HepG2 (cell line): ENCODE results near the gene DDHD1. TPM values are rescaled to one million over a fixed set of nuclear protein-coding genes. Genes with fewer than 3 reads are reported as not detected.

ENCODE experiments used
- ATAC-seq: fragments of 200-7000 bp; cut with Tn5 transposase; 3 replicates; pipeline ENCODE4 v1.9.1; 2020; ENCODE audit warnings: mild to moderate bottlenecking, moderate library complexity
- BruUV-seq: library from RNA; stranded (reverse); fragments of 400-500 nt; replicated peaks from 2 replicates; lab custom pipeline; 2021; lab: Mats Ljungman, UMichigan
- CTCF ChIA-PET: fragments of 300-600 bp; formaldehyde crosslinking; extraction: SDS; loops from one replicate; lab custom pipeline; 2021; ENCODE audit warnings: low total read pairs, inconsistent platforms, low intra/inter-chr PET ratio; lab: Yijun Ruan, JAX
- POLR2A ChIA-PET: fragments of 350-600 bp; sonication (Branson Sonifier 250); formaldehyde crosslinking; loops from one replicate; lab custom pipeline; 2020; ENCODE audit warnings: antibody characterized with exemption, inconsistent platforms; lab: Yijun Ruan, JAX
- DNase-seq: peaks from one replicate; pipeline ENCODE4 v3.0.0-alpha.2; 2015; ENCODE audit warnings: low spot score
- FAIRE-seq: peaks from 3 replicates; lab custom pipeline; 2011; peaks lifted over from hg19 to GRCh38; lab: Jason Lieb, UNC
- H2AFZ ChIP-seq: one replicate; pipeline ENCODE4 v1.6.1; 2011; ENCODE audit warnings: low read length, inconsistent platforms
- H3K27ac ChIP-seq: fragments of 300-600 bp; 3 replicates; pipeline ENCODE4 v1.8.0; 2011; ENCODE audit warnings: mixed run types, mild to moderate bottlenecking, mixed read lengths, low read length, inconsistent platforms; ENCODE audit not compliant: insufficient read depth; ENCODE audit errors: extremely low read length
- H3K27me3 ChIP-seq, 2 experiments: fragments of 200-600 bp in 1 of 2; 2 replicates in 1 of 2; 3 replicates in 1 of 2; pipeline versions ENCODE4 v1.6.0 to v1.8.0; 2011; ENCODE audit warnings: low read length in 2 of 2, mild to moderate bottlenecking in 2 of 2, moderate library complexity in 2 of 2, inconsistent platforms in 1 of 2; ENCODE audit not compliant: insufficient read depth in 2 of 2, control insufficient read depth in 1 of 2
- H3K36me3 ChIP-seq, 2 experiments: fragments of 200-600 bp in 1 of 2; replicated peaks in 1 of 2; 2 replicates in 1 of 2; 3 replicates in 1 of 2; pipeline versions ENCODE4 v1.5.1 to v1.8.0; 2011; ENCODE audit warnings: low read length in 2 of 2, inconsistent platforms in 1 of 2; ENCODE audit not compliant: insufficient read depth in 2 of 2, control insufficient read depth in 1 of 2
- H3K4me1 ChIP-seq: 2 replicates; pipeline ENCODE4 v1.5.1; 2012; ENCODE audit warnings: low read length, inconsistent platforms; ENCODE audit not compliant: insufficient read depth
- H3K4me2 ChIP-seq: 2 replicates; pipeline ENCODE4 v1.6.0; 2011; ENCODE audit warnings: low read depth, low read length, inconsistent platforms
- H3K4me3 ChIP-seq, 3 experiments: fragments of 200-600 bp in 1 of 3; sonication (generic), shearing (Covaris generic) in 1 of 3; replicated peaks in 1 of 3; 2 replicates each; pipeline ENCODE4 v1.5.1; 2011 to 2016; ENCODE audit warnings: low read length in 3 of 3, inconsistent platforms in 2 of 3, low read depth in 2 of 3, mild to moderate bottlenecking in 2 of 3, control low read depth in 1 of 3, mixed read lengths in 1 of 3; ENCODE audit not compliant: insufficient read depth in 1 of 3
- H3K79me2 ChIP-seq: one replicate; pipeline ENCODE4 v1.6.1; 2011; ENCODE audit warnings: low read length, inconsistent platforms; ENCODE audit not compliant: insufficient read depth
- H3K9ac ChIP-seq: 2 replicates; pipeline ENCODE4 v1.6.0; 2011; ENCODE audit warnings: mild to moderate bottlenecking, low read depth, low read length, inconsistent platforms; ENCODE audit not compliant: insufficient read depth
- H3K9me3 ChIP-seq: 2 replicates; pipeline ENCODE4 v1.5.1; 2012; ENCODE audit warnings: mild to moderate bottlenecking, low read length
- H4K20me1 ChIP-seq: 2 replicates; pipeline ENCODE4 v1.6.0; 2011; ENCODE audit warnings: inconsistent platforms, mild to moderate bottlenecking, low read length, moderate library complexity; ENCODE audit not compliant: insufficient read depth
- AGO2 ChIP-seq: fragments of 200-400 bp; formaldehyde crosslinking; optimal IDR thresholded peaks from 2 replicates; pipeline ENCODE3; 2017; ENCODE audit warnings: mild to moderate bottlenecking, low read depth, low read length, moderate library complexity
- DBP ChIP-seq: sonication (generic); formaldehyde crosslinking; IDR thresholded peaks from 2 replicates; pipeline ENCODE4 v1.4.0; 2020; ENCODE audit warnings: missing genetic modification reagents; ENCODE audit errors: not compliant biosample characterization
- FOXK1 ChIP-seq: sonication (generic); formaldehyde crosslinking; IDR thresholded peaks from 2 replicates; pipeline ENCODE4 v1.4.0; 2020; ENCODE audit warnings: low read depth, missing genetic modification reagents, borderline replicate concordance
- MYC ChIP-seq: sonication (generic); formaldehyde crosslinking; IDR thresholded peaks from 2 replicates; pipeline ENCODE4 v1.9.0; 2021; ENCODE audit warnings: missing genetic modification reagents, borderline replicate concordance
- SIX1 ChIP-seq: sonication (generic); formaldehyde crosslinking; IDR thresholded peaks from 2 replicates; pipeline ENCODE4 v1.4.0; 2020; ENCODE audit warnings: missing genetic modification reagents, borderline replicate concordance
- ZMYM4 ChIP-seq: sonication (generic); formaldehyde crosslinking; IDR thresholded peaks from 2 replicates; pipeline ENCODE4 v1.8.1; 2023; ENCODE audit warnings: mild to moderate bottlenecking, missing genetic modification reagents
- ZNF512 ChIP-seq: sonication (generic); formaldehyde crosslinking; IDR thresholded peaks from 2 replicates; pipeline ENCODE4 v1.4.0; 2020; ENCODE audit warnings: mild to moderate bottlenecking, missing genetic modification reagents
- ZNF550 ChIP-seq: sonication (generic); formaldehyde crosslinking; IDR thresholded peaks from 2 replicates; pipeline ENCODE4 v1.4.0; 2020; ENCODE audit warnings: mild to moderate bottlenecking, missing genetic modification reagents, borderline replicate concordance
- ZNF562 ChIP-seq: sonication (generic); formaldehyde crosslinking; IDR thresholded peaks from 2 replicates; pipeline ENCODE4 v1.8.0; 2022; ENCODE audit warnings: missing genetic modification reagents, borderline replicate concordance
- ZNF670 ChIP-seq: sonication (generic); formaldehyde crosslinking; IDR thresholded peaks from 2 replicates; pipeline ENCODE4 v1.8.0; 2022; ENCODE audit warnings: mild to moderate bottlenecking, missing genetic modification reagents, borderline replicate concordance
- ZNF720 ChIP-seq: sonication (generic); formaldehyde crosslinking; IDR thresholded peaks from 2 replicates; pipeline ENCODE4 v1.4.0; 2020; ENCODE audit warnings: missing genetic modification reagents
- ZNF772 ChIP-seq: sonication (generic); formaldehyde crosslinking; IDR thresholded peaks from 2 replicates; pipeline ENCODE4 v1.5.0; 2020; ENCODE audit warnings: mild to moderate bottlenecking, missing genetic modification reagents
- ZNF841 ChIP-seq: sonication (generic); formaldehyde crosslinking; IDR thresholded peaks from 2 replicates; pipeline ENCODE4 v1.8.1; 2023; ENCODE audit warnings: missing genetic modification reagents, borderline replicate concordance
- WGBS: methylation state at CpG from one replicate; pipeline ENCODE4 v1.1.6; 2017; ENCODE audit warnings: low lambda C conversion rate; 5-methylcytosine and 5-hydroxymethylcytosine counted together
- in situ Hi-C: cut with HindIII; loops from 2 replicates; pipeline ENCODE4 v1.10.0; 2017; ENCODE audit warnings: low pct_unique_long_range_greater_than_20kb; ENCODE audit not compliant: extremely low pct_ligation_motif_present
- intact Hi-C: fragments of 100-400 bp; cut with micrococcal nuclease; formaldehyde crosslinking; loops from one replicate; pipeline ENCODE4 v1.10.0; 2022; ENCODE audit not compliant: unreplicated experiment
- polyA plus RNA-seq, 8 experiments: library from polyadenylated mRNA; depleted of rRNA in 3 of 8; stranded (reverse) in 7 of 8; unstranded in 1 of 8; fragments of >200 nt; fragmentation: Illumina TruSeq in 4 of 8; extraction: Trizol in 4 of 8; gene quantifications; 2 replicates each; pipeline versions ENCODE4 v1.2.1 to v1.2.3, GENCODE V29; 2011 to 2016; ENCODE audit warnings: low read depth in 4 of 8, missing spikeins in 1 of 8, mixed read lengths in 1 of 8; ENCODE audit not compliant: insufficient read depth in 1 of 8
- total RNA-seq, 5 experiments: library from RNA; depleted of rRNA; stranded (reverse); fragments of >200 nt; fragmentation: Illumina TruSeq; extraction: Trizol; gene quantifications; 2 replicates each; pipeline ENCODE4 v1.2.3, GENCODE V29; 2016; ENCODE audit warnings: low read depth in 1 of 5

Gene DDHD1
- total and polyA plus RNA-seq, 2 of the 13 experiments (the other 11 are each of a cell fraction or from before 2014, with no cell fraction given), result 4.6 to 8.3 TPM

GRCh38 chr14:53195949-53196348, 42.8 kb upstream of the DDHD1 start:
- no TSS peak for BruUV-seq
- peaks cover 0 to 2% of the 10 kb centered on the region in 2 experiments; a peak in 2 of 5 replicates for H3K27me3 ChIP-seq
- intact Hi-C loops (no loop called here), in situ Hi-C loops (no loop called here)
- 8% methylated on average over 4 of the region's 5 CpGs for WGBS
- no peaks in the 10 kb centered on the region for H3K36me3 ChIP-seq
- H2AFZ ChIP-seq, result no peak overlapping the region
- H3K9me3 ChIP-seq, result no peaks in the 10 kb centered on the region
- no peaks in the 10 kb centered on the region for H4K20me1 ChIP-seq
- POLR2A ChIA-PET, result no interaction called here
- no peaks in the 10 kb centered on the region for H3K4me1 ChIP-seq
- no peak overlapping the region for H3K27ac ChIP-seq
- TF ChIP-seq ZNF550 (no peak), FOXK1 (CRISPR knock-in tag) (no peak), ZNF841 (CRISPR knock-in tag) (no peak), ZNF772 (CRISPR knock-in tag) (no peak), ZNF562 (CRISPR knock-in tag) (no peak), AGO2 (no peak), ZNF720 (no peak), SIX1 (CRISPR knock-in tag) (no peak), MYC (CRISPR knock-in tag) (no peak), DBP (no peak), ZNF670 (CRISPR knock-in tag) (no peak), ZMYM4 (no peak), ZNF512 (CRISPR knock-in tag) (no peak)
- no peak overlapping the region for H3K4me2 ChIP-seq
- no peak for ATAC-seq
- H3K4me3 ChIP-seq, result no peak overlapping the region
- DNase-seq, result no peak
- no peak overlapping the region for H3K9ac ChIP-seq
- H3K79me2 ChIP-seq, result no peaks in the 10 kb centered on the region
- CTCF ChIA-PET, result no interaction called here
- no peak for FAIRE-seq
